Measurements from ENCODE around the gene MAPK12. TPM values are rescaled to one million over a fixed set of nuclear protein-coding genes. Genes with fewer than 3 reads are reported as not detected.
"Not testable (repeated sequence)": the region's sequence is repeated elsewhere in the genome, so short reads cannot be mapped to it uniquely, and the experiment has no call there.

MAPK12 gene
- total RNA-seq, 1 experiment from 2014 or later = 33.8 TPM

DNA sequence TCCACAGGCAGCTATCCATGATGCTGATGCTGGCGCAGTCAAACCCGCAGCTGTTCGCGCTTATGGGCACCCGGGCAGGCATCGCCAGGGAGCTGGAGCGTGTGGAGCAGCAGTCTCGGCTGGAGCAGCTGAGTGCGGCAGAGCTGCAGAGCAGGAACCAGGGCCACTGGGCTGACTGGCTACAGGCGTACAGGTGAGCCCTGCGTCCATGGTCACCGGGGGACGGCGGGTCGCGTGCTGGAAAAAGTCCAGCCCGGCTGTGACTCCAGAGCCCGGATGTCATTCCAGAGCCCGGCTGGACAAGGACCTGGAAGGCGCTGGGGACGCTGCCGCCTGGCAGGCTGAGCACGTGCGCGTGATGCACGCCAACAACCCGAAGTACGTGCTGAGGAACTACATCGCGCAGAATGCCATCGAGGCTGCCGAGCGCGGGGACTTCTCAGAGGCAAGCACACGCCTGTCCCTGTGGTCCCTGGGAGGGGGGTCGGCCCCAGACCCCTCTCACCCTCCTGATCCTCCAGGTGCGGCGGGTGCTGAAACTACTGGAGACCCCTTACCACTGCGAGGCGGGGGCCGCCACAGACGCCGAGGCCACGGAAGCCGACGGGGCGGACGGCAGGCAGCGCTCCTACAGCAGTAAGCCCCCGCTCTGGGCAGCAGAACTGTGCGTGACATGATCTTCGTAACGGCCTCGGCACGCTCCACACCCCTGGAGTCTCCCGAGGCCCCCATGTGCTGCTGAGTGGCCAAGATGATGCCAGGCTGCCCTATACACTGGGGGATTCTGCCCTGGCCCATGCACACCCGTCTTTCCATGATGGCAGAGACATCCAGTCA is 44.6 kb downstream of the MAPK12 start:
- DNase-seq (ENCODE audit: low read depth) = no peak

DNA sequence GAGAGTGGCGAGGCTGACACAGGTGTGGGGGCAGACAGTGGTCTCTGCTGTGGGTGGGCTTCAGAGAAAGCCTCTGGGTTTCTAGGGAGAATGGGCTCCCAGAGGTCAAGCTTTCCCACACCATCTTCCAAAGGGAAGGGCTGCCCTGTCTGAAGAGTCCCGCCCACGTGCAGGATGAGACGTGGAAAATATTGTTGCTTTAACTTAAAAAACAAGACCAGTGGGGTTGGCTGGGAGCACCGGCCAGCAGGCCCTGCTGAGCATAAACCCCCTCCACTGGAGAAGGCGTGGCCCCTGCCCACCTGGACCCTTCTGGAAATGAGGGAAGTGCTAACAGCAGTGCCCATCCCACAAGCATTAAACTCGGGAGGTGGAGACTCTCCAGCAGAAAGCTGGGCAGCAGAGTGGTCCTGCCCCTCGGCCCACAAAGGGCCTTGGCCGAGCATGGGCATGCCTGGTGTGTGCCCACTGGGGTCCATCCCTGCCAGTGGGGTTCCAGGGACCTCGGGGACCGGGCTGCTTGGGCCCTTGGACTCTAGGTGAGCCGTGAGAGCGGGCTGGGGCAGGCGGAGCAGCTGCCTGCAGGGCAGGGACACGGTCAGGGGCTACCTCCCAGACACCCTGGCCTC is 45.3 kb downstream of the MAPK12 start:
- DNase-seq (ENCODE audit: low read depth) = no peak

- no peak for DNase-seq (ENCODE audit: low read depth)
Measured at GRCh38 chr22:50215297-50216054, 46.0 kb downstream of the MAPK12 start.

GRCh38 chr22:50213263-50213662 is 48.2 kb downstream of the MAPK12 start:
- DNase-seq (ENCODE audit: low read depth) = no peak

GRCh38 chr22:50211147-50211546 is 50.3 kb downstream of the MAPK12 start:
- DNase-seq (ENCODE audit: low read depth) = no peak

DNA sequence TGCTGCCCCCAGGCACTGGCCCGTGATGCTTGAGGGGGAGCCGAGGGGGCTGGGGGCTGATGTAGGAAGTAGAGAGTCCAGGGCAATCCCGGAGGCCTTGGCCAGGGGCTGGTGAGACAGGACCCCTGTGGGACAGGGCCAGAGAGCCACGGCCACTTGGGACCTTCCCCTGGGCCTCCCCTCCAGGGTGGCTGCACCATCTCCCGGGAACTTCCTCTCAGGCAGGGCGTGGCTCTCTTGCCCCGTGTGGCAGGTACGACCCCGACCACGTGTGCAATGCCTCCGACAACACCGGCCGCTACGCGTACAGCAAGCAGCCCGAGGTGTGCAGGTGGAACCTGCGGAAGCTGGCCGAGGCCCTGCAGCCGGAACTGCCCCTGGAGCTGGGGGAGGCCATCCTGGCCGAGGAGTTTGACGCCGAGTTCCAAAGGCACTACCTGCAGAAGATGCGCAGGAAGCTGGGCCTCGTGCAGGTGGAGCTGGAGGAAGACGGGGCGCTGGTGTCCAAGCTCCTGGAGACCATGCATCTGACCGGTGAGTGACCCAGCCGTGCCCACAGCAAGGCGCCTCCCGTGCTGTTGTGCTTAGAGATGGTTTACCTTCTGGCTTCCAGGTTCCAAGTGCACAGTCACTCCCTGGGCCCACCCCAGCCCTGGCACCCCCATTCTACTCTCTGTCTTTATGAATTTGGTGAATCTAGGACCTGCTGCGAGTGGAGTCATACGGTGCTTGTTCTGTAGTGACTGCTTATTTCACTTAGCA is 50.9 kb downstream of the MAPK12 start:
- DNase-seq (ENCODE audit: low read depth) = no peak

GRCh38 chr22:50209893-50210292 is 51.6 kb downstream of the MAPK12 start:
- DNase-seq (ENCODE audit: low read depth) = peak; percentile 53

DNA sequence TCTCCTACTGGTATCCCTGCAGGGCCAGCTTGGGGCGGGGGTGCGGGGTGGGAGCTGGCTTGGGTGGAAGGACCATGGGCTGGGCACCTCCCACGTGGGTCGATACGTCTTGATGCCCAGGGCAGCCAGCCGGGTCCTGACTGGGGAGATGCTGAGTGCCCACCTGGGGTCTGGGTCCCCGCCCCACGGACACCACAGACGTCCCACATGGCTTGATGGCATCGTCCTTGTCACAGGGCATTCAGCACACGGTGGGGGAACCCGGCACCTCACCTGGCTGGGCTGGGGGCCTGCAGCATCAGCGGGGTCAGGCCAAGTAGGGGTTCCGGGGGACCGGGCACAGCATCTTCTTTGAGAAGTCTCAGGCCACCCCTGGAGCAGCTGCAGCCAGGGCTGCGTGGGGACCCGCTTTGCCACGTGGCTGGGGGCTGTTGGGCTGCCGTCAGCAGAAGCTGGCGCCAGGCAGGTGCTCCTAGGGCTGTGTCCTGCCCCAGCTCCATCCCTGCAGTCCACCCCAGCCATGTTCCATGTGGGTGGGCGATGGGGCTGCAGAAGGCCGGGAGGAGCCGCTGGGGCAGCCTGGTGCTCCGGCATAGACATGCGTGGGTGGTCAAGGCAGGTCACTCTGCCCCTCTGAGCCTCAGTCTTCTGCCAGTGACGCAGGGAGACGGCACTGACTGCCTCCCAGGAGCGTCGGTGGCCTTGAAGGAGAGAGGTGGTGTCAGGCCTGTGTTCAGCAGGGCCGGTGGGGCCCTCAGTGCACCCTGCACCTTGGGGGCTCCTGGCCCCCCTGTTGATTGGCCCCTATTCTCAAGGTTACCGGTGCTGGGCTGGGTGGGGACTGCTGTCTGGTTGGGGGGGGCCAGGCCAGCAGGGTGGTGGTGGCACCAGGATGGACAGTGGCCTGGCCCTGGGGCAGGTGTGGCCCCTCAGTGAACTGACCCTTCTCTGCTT is 52.3 kb downstream of the MAPK12 start:
- DNase-seq (ENCODE audit: low read depth) = no peak

DNA sequence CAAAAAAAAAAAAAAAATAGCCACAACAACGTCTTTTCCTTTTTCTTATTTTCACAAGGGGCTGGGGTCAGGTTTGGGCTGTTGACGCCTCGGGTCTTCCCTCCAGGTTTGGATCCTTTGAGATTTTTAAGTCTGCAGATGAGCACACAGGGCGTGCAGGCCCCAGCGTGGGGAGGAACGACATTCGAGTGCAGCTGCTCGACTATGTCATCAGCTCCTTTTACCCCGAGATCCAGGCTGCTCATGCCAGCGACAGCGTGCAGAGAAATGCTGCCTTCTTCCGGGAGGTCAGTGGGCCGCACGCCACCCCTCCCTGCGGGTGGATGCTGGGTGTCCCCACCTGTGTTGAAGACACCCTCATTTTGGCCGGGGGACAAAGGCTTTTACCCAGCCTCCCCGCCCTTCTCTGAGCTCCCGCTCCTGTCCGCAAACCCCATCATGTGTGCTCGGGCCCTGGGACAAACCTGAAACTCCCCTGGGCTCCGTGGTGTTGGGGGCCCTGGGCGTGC is 53.0 kb downstream of the MAPK12 start:
- DNase-seq (ENCODE audit: low read depth) = no peak

GRCh38 chr22:50207383-50208140 is 53.9 kb downstream of the MAPK12 start:
- no peak for DNase-seq (ENCODE audit: low read depth)

DNA sequence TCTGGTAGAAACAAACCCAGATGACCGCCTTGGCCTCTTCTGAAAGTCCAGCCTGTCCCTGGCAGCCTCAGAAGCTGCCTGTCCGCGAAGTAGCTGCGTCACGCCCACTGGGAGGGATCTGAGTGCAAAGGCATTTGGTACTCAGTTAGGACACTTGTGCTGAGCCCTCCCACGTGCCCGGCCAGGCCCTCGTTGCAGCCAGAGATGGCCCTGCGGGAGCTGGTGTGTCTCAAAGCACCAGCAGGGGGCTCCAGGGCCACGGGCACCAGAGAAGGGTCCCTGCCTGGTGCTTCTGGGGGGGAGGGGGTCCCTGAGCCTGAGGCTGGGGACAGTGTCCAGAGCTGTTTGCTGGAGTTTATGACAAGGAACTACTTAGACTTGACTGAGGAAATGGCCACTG is 54.9 kb downstream of the MAPK12 start:
- peak; percentile 40 for DNase-seq (ENCODE audit: low read depth)

DNA sequence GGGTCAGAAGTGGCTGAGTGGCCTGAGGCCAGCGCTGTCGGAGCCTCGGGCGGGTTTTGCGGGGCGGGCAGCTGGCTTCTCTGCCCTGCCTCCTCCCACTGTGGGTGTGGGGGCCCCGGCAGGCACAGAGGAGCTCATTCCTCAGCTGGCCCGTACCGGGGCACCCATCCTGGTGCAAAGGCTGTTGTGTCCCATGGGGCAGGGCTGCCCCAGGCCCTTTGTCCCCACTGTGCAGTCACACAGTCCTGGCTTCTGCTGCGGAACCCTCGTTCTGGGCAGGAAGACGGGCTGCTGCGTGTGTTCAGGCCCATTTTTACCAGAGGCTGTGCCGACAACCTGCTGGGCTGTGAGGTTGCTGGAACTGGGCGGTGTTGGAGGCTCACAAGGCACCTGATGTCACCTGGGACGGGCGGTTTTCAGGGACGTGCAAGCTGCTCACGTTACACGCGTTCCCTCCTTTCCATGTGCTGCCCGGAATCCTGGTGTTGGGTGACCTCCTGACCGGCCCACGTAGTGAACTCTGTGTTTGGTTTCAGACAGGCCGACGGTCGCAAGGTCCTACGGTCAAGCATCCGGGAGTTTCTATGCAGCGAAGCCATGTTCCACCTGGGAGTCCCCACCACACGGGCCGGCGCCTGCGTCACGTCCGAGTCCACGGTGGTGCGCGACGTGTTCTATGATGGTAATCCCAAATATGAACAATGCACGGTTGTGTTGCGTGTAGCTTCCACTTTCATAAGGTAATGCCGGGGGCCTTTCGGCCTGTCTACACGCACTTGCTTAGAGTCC is 55.5 kb downstream of the MAPK12 start:
- DNase-seq (ENCODE audit: low read depth) = no peak

DNA sequence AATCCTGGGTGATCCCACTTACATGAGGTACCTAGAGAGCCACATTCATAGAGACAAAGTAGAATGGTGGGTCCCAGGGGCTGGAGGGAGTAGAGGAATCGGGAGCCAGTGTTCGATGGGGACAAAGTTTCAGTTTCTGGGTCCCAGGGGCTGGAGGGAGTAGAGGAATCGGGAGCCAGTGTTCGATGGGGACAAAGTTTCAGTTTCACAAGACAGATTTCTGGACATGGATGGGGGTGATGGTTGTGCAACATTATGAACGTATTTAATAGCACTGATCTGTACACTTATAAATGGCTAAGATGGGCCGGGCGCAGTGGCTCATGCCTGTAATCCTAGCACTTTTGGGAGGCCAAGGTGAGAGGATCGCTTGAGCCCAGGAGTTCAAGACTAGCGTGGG is 56.5 kb downstream of the MAPK12 start:
- DNase-seq (ENCODE audit: low read depth) = not testable (repeated sequence)

DNA sequence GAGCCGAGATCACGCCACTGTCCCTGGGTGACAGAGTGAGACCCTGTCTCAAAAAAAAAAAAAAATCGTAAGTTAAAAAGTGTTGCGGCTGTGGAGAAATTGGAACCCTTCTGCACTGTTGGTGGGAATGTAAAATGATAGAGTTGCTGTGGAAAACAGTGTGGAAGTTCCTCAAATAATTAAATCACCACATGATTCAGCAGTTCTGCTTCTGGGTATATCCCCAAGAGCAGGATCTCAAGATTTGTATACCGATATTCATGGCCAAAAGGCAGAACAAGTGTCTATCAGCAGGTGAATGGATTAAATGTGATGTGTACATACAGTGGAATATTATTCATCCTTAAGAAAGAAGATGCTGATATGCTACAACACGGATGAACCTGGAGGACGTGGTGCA is 56.9 kb downstream of the MAPK12 start:
- DNase-seq (ENCODE audit: low read depth) = no peak

DNA sequence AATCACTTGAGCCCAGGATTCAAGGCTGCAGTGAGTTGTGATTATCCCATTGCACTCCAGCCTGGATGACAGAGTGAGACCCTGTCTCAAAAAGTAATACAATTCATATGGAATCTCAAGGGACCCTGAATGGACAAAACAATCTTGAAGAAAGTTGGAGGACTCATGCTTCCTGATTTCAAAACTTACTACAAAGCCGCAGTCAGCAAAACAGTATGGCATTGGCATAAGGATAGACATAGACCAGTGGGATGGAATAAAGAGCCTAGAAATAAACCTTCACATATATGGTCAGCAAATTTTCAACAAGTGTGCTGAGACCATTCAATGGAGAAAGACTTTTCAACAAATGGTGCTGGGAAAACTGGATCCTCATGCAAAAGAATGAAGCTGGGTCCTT is 58.2 kb downstream of the MAPK12 start:
- no peak for DNase-seq (ENCODE audit: low read depth)

Data from LHCN-M2 (cell line).